WTC11 (cell line): ENCODE measurements around the gene G6PC3. TPM values are rescaled to one million over a fixed set of nuclear protein-coding genes. Genes with fewer than 3 reads are reported as not detected.

ENCODE experiments used
- ATAC-seq: fragments of 200-7000 bp; cut with Tn5 transposase; 2 replicates; pipeline ENCODE4 v1.10.0; 2021; ENCODE audit warnings: mild to moderate bottlenecking, moderate library complexity
- CTCF ChIA-PET: fragments of 300-600 bp; sonication (Branson Sonifier 250); formaldehyde crosslinking; loops from one replicate; lab custom pipeline; 2021; ENCODE audit warnings: antibody characterized with exemption; lab: Charles Lee
- POLR2A ChIA-PET: fragments of 350-600 bp; sonication (Branson Sonifier 250); formaldehyde crosslinking; loops from one replicate; lab custom pipeline; 2021; ENCODE audit warnings: antibody characterized with exemption; lab: Charles Lee
- DNase-seq: peaks from one replicate; pipeline ENCODE4 v3.0.0; 2021; ENCODE audit warnings: low spot score
- H3K27ac Mint-ChIP-seq: 2 replicates; pipeline ENCODE4 v1.8.0; 2021; ENCODE audit warnings: mixed read lengths
- H3K27me3 Mint-ChIP-seq: 2 replicates; pipeline ENCODE4 v1.8.0; 2021; ENCODE audit warnings: low read depth, mild to moderate bottlenecking, moderate library complexity, mixed read lengths
- H3K36me3 Mint-ChIP-seq: 2 replicates; pipeline ENCODE4 v1.8.0; 2021; ENCODE audit warnings: mixed read lengths
- H3K4me1 Mint-ChIP-seq: 2 replicates; pipeline ENCODE4 v1.8.0; 2022; ENCODE audit warnings: mixed read lengths
- H3K4me3 Mint-ChIP-seq: 2 replicates; pipeline ENCODE4 v1.8.0; 2021; ENCODE audit warnings: mild to moderate bottlenecking, moderate library complexity, mixed read lengths
- H3K9me3 Mint-ChIP-seq: 2 replicates; pipeline ENCODE4 v1.8.0; 2021; ENCODE audit warnings: mixed read lengths
- CBFB ChIP-seq: sonication (generic); formaldehyde crosslinking; IDR thresholded peaks from 2 replicates; pipeline ENCODE4 v1.8.1; 2022; ENCODE audit warnings: mild to moderate bottlenecking, low read depth, missing genetic modification reagents
- CREB1 ChIP-seq: sonication (generic); formaldehyde crosslinking; IDR thresholded peaks from 2 replicates; pipeline ENCODE4 v1.8.0; 2023; ENCODE audit warnings: mild to moderate bottlenecking, missing genetic modification reagents
- ETV6 ChIP-seq: sonication (generic); formaldehyde crosslinking; IDR thresholded peaks from 2 replicates; pipeline ENCODE4 v1.8.1; 2022; ENCODE audit warnings: mild to moderate bottlenecking, missing genetic modification reagents
- FOXK1 ChIP-seq: sonication (generic); formaldehyde crosslinking; IDR thresholded peaks from 2 replicates; pipeline ENCODE4 v1.8.0; 2022; ENCODE audit warnings: mild to moderate bottlenecking, moderate library complexity, missing genetic modification reagents
- GRHL2 ChIP-seq: fragments of 250-450 bp; sonication (Bioruptor Pico); IDR thresholded peaks from 2 replicates; pipeline ENCODE4 v1.8.0; 2022; ENCODE audit warnings: mild to moderate bottlenecking, moderate library complexity; ENCODE audit not compliant: insufficient replicate concordance, severe bottlenecking
- MYBL2 ChIP-seq: sonication (generic); formaldehyde crosslinking; IDR thresholded peaks from 2 replicates; pipeline ENCODE4 v1.8.1; 2023; ENCODE audit warnings: mild to moderate bottlenecking, moderate library complexity, missing genetic modification reagents
- NFE2L1 ChIP-seq: sonication (generic); formaldehyde crosslinking; IDR thresholded peaks from 2 replicates; pipeline ENCODE4 v1.8.1; 2023; ENCODE audit warnings: missing genetic modification reagents
- NR3C1 ChIP-seq: sonication (generic); formaldehyde crosslinking; conservative IDR thresholded peaks from 2 replicates; pipeline ENCODE4 v1.8.1; 2023; ENCODE audit warnings: low read depth, mild to moderate bottlenecking, missing genetic modification reagents
- OVOL2 ChIP-seq: fragments of 250-450 bp; sonication (Bioruptor Pico); IDR thresholded peaks from 2 replicates; pipeline ENCODE4 v1.9.0; 2021; ENCODE audit warnings: mild to moderate bottlenecking, borderline replicate concordance
- SP1 ChIP-seq: sonication (generic); formaldehyde crosslinking; conservative IDR thresholded peaks from 2 replicates; pipeline ENCODE4 v1.8.1; 2022; ENCODE audit warnings: missing genetic modification reagents
- TEAD1 ChIP-seq: sonication (generic); formaldehyde crosslinking; IDR thresholded peaks from 2 replicates; pipeline ENCODE4 v1.8.0; 2022; ENCODE audit warnings: mild to moderate bottlenecking, missing genetic modification reagents
- TEAD4 ChIP-seq: sonication (generic); formaldehyde crosslinking; IDR thresholded peaks from 2 replicates; pipeline ENCODE4 v1.8.0; 2022; ENCODE audit warnings: mild to moderate bottlenecking, missing genetic modification reagents
- ZNF671 ChIP-seq: fragments of 250-450 bp; sonication (Bioruptor Pico); IDR thresholded peaks from 2 replicates; pipeline ENCODE4 v1.8.0; 2021; ENCODE audit warnings: mild to moderate bottlenecking
- total RNA-seq: library from RNA; stranded (reverse); gene quantifications from 3 replicates; pipeline ENCODE4 v1.2.3, GENCODE V29; 2021
- TF ChIP-seq, protein P1 (sequence below): sonication (generic); formaldehyde crosslinking; IDR thresholded peaks from 2 replicates; pipeline ENCODE4 v1.8.0; 2022; ENCODE audit warnings: mild to moderate bottlenecking, missing genetic modification reagents
- TF ChIP-seq, protein P2 (sequence below): fragments of 250-450 bp; sonication (Bioruptor Pico); conservative IDR thresholded peaks from 2 replicates; pipeline ENCODE4 v1.9.0; 2021; ENCODE audit warnings: mild to moderate bottlenecking
- TF ChIP-seq, protein P3 (sequence below): fragments of 200-600 bp; IDR thresholded peaks from 2 replicates; pipeline ENCODE4 v1.8.0; 2022; ENCODE audit warnings: antibody characterized with exemption
- TF ChIP-seq, protein P4 (sequence below): sonication (generic); formaldehyde crosslinking; IDR thresholded peaks from 2 replicates; pipeline ENCODE4 v1.8.0; 2022; ENCODE audit warnings: mild to moderate bottlenecking, missing genetic modification reagents
- TF ChIP-seq, protein P5 (sequence below): sonication (generic); formaldehyde crosslinking; IDR thresholded peaks from 2 replicates; pipeline ENCODE4 v1.8.0; 2023; ENCODE audit warnings: mild to moderate bottlenecking, missing genetic modification reagents
- TF ChIP-seq, protein P6 (sequence below): sonication (generic); formaldehyde crosslinking; IDR thresholded peaks from 2 replicates; pipeline ENCODE4 v1.8.1; 2022; ENCODE audit warnings: low read depth, mild to moderate bottlenecking, moderate library complexity, missing genetic modification reagents, borderline replicate concordance
- TF ChIP-seq, protein P7 (sequence below): sonication (generic); formaldehyde crosslinking; IDR thresholded peaks from 2 replicates; pipeline ENCODE4 v1.8.0; 2022; ENCODE audit warnings: missing genetic modification reagents

The G6PC3 gene
- total RNA-seq, 1 experiment from 2014 or later = 121 TPM

DNA sequence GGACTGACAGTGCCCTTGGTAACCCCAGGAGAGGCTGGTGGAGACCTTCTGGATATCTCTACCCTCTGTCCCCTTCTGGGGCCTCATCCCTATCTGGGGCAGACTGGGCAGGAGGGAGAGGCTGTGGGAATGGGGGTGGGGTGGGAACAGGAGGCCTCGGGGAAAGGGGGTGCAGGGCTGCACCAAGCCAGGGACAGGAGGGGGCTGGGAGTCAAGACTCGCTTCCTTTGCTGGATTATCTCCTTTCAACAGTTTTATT, 24.8 kb downstream of the G6PC3 start (continued):
- TF ChIP-seq, protein P1, sequence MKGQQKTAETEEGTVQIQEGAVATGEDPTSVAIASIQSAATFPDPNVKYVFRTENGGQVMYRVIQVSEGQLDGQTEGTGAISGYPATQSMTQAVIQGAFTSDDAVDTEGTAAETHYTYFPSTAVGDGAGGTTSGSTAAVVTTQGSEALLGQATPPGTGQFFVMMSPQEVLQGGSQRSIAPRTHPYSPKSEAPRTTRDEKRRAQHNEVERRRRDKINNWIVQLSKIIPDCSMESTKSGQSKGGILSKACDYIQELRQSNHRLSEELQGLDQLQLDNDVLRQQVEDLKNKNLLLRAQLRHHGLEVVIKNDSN = no peak
- TF ChIP-seq TEAD4 (no peak), GRHL2 (CRISPR knock-in tag) (no peak), MYBL2 (CRISPR knock-in tag) (no peak)
- TF ChIP-seq, protein P2, sequence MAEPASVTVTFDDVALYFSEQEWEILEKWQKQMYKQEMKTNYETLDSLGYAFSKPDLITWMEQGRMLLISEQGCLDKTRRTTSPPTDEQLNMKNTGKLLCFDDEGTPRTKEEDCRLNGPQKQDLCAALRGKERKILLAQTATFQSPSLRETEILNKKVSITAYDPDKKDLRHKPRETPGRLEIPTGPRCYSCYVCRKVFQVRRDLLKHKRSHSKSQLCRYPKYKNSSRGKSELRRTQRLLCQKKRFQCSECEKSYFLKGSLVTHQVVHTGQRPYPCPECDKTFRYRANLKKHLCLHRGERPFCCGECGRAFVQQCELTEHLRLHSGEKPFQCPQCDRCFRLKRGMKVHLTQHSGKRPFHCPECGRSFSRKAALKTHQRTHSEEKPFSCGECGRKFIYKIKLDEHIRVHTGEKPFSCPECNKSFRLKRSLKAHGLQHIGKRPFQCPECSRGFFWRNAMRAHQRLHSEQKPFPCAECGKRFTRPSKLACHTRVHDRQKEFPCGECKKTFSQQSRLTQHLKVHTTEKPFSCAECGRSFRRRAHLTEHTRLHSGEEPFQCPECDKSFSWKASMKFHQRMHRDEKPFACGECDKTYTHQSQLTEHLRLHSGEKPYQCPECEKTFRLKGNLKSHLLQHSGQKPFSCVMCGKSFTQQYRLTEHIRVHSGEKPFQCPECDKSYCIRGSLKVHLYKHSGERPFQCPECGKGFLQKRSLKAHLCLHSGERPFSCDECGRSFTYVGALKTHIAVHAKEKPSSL = no peak
- TF ChIP-seq, protein P3, sequence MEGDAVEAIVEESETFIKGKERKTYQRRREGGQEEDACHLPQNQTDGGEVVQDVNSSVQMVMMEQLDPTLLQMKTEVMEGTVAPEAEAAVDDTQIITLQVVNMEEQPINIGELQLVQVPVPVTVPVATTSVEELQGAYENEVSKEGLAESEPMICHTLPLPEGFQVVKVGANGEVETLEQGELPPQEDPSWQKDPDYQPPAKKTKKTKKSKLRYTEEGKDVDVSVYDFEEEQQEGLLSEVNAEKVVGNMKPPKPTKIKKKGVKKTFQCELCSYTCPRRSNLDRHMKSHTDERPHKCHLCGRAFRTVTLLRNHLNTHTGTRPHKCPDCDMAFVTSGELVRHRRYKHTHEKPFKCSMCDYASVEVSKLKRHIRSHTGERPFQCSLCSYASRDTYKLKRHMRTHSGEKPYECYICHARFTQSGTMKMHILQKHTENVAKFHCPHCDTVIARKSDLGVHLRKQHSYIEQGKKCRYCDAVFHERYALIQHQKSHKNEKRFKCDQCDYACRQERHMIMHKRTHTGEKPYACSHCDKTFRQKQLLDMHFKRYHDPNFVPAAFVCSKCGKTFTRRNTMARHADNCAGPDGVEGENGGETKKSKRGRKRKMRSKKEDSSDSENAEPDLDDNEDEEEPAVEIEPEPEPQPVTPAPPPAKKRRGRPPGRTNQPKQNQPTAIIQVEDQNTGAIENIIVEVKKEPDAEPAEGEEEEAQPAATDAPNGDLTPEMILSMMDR = no peak

DNA sequence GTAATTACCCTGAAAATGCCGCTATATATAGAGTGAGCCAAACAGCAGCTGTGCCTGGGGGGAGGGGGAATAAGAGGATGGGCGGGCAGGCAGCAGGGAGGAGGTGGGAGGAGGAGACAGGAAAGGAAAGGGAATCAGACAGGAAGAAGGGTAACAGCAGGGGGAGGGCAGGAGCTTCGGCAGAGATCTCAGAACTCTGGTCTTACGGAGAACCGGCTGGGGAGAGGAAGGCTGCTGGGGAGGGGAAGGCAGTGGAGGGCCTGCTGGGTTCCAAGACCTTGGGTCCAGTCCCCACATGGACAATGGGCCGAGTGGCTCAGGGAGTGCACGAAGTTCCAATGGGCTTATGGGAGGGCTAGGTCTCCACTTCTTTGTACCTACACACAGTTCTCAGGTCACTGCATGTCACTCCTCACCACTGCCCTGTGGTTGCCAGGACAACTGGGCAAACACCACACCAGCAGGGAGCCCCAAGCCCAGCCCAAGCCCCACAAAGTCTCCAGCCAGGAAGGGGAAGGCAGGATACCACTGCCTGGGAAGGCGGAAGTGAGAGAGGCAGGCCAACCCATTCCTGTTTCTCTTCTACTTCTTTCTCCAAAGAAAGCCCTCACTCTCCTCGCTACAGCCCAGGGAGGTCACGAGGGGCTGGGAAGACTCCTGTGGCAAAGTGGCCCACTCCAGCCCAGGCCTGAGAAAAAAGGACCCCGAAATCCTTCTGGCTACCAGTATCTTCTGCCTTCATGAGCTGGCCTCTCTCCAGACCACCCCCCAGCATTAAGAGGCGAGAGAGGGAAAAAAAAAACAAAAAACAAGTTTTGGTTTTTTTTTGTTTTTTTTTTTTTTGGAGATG, 25.3 kb downstream of the G6PC3 start:
- ChIA-PET CTCF (interaction anchor here (0.5 to 10.3 kb wide), 22 partner anchors 9 to 306 kb away, joined by 3 to 116 read pairs (median 4); partner anchors contain the start of gene HDAC5), POLR2A (interaction anchor here (0.7 to 1.9 kb wide), 7 partner anchors 9 to 90 kb away, joined by 3 to 13 read pairs (median 5); partner anchors contain the start of genes G6PC3, HDAC5 and TMUB2)
- Mint-ChIP-seq H3K9me3 (no peaks in the 10 kb centered on the region), H3K36me3 (peaks cover 8% of the 10 kb centered on the region; the same call in 1 of the 2 replicates), H3K4me1 (peaks cover 36% of the 10 kb centered on the region), H3K4me3 (peak overlapping the region; percentile 73), H3K27me3 (no peaks in the 10 kb centered on the region), H3K27ac (peak overlapping the region; percentile 99)
- ATAC-seq = peak; percentile 86
- TF ChIP-seq NR3C1 (CRISPR knock-in tag) = no peak
- TF ChIP-seq ZNF671 (CRISPR knock-in tag) = no peak
- TF ChIP-seq NFE2L1 (CRISPR knock-in tag) = peak; percentile 46; the same call in 1 of the 2 replicates
- no peak for TF ChIP-seq OVOL2 (CRISPR knock-in tag)
- 0 out of 2 replicates have a peak, but pooled peaks have one; percentile 35 for TF ChIP-seq CREB1 (CRISPR knock-in tag)
- TF ChIP-seq, protein P4, sequence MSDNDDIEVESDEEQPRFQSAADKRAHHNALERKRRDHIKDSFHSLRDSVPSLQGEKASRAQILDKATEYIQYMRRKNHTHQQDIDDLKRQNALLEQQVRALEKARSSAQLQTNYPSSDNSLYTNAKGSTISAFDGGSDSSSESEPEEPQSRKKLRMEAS (CRISPR knock-in tag) = peak; percentile 46; the same call in 1 of the 2 replicates
- peak; percentile 58; the same call in 1 of the 2 replicates for TF ChIP-seq FOXK1
- TF ChIP-seq, protein P5, sequence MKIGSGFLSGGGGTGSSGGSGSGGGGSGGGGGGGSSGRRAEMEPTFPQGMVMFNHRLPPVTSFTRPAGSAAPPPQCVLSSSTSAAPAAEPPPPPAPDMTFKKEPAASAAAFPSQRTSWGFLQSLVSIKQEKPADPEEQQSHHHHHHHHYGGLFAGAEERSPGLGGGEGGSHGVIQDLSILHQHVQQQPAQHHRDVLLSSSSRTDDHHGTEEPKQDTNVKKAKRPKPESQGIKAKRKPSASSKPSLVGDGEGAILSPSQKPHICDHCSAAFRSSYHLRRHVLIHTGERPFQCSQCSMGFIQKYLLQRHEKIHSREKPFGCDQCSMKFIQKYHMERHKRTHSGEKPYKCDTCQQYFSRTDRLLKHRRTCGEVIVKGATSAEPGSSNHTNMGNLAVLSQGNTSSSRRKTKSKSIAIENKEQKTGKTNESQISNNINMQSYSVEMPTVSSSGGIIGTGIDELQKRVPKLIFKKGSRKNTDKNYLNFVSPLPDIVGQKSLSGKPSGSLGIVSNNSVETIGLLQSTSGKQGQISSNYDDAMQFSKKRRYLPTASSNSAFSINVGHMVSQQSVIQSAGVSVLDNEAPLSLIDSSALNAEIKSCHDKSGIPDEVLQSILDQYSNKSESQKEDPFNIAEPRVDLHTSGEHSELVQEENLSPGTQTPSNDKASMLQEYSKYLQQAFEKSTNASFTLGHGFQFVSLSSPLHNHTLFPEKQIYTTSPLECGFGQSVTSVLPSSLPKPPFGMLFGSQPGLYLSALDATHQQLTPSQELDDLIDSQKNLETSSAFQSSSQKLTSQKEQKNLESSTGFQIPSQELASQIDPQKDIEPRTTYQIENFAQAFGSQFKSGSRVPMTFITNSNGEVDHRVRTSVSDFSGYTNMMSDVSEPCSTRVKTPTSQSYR (CRISPR knock-in tag) = 0 out of 2 replicates have a peak, but pooled peaks have one; percentile 55
- TF ChIP-seq TEAD1 (CRISPR knock-in tag) = 0 out of 2 replicates have a peak, but pooled peaks have one; percentile 58
- 0 out of 2 replicates have a peak, but pooled peaks have one; percentile 72 for TF ChIP-seq CBFB (CRISPR knock-in tag)
- TF ChIP-seq, protein P6, sequence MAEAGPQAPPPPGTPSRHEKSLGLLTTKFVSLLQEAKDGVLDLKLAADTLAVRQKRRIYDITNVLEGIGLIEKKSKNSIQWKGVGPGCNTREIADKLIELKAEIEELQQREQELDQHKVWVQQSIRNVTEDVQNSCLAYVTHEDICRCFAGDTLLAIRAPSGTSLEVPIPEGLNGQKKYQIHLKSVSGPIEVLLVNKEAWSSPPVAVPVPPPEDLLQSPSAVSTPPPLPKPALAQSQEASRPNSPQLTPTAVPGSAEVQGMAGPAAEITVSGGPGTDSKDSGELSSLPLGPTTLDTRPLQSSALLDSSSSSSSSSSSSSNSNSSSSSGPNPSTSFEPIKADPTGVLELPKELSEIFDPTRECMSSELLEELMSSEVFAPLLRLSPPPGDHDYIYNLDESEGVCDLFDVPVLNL = no peak
- TF ChIP-seq, protein P7, sequence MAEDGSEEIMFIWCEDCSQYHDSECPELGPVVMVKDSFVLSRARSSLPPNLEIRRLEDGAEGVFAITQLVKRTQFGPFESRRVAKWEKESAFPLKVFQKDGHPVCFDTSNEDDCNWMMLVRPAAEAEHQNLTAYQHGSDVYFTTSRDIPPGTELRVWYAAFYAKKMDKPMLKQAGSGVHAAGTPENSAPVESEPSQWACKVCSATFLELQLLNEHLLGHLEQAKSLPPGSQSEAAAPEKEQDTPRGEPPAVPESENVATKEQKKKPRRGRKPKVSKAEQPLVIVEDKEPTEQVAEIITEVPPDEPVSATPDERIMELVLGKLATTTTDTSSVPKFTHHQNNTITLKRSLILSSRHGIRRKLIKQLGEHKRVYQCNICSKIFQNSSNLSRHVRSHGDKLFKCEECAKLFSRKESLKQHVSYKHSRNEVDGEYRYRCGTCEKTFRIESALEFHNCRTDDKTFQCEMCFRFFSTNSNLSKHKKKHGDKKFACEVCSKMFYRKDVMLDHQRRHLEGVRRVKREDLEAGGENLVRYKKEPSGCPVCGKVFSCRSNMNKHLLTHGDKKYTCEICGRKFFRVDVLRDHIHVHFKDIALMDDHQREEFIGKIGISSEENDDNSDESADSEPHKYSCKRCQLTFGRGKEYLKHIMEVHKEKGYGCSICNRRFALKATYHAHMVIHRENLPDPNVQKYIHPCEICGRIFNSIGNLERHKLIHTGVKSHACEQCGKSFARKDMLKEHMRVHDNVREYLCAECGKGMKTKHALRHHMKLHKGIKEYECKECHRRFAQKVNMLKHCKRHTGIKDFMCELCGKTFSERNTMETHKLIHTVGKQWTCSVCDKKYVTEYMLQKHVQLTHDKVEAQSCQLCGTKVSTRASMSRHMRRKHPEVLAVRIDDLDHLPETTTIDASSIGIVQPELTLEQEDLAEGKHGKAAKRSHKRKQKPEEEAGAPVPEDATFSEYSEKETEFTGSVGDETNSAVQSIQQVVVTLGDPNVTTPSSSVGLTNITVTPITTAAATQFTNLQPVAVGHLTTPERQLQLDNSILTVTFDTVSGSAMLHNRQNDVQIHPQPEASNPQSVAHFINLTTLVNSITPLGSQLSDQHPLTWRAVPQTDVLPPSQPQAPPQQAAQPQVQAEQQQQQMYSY = peak; percentile 89
- peak; percentile 50 for TF ChIP-seq ETV6
- TF ChIP-seq SP1 (CRISPR knock-in tag) = peak; percentile 72; the same call in 1 of the 2 replicates
- peak; percentile 85 for DNase-seq
